Cortex of kidney (tissue), 1 donor: ENCODE results near the gene SLC35C1.
"Not testable (repeated sequence)": the region's sequence is repeated elsewhere in the genome, so short reads cannot be mapped to it uniquely, and the experiment has no call there.

Source experiments
- DNase-seq: peaks from one replicate; lab custom pipeline; 2025; lab: John Stamatoyannopoulos, UW

Gene SLC35C1

GRCh38 chr11:45811109-45811435 is 6.1 kb downstream of the SLC35C1 start:
- DNase-seq, result no peak

DNA sequence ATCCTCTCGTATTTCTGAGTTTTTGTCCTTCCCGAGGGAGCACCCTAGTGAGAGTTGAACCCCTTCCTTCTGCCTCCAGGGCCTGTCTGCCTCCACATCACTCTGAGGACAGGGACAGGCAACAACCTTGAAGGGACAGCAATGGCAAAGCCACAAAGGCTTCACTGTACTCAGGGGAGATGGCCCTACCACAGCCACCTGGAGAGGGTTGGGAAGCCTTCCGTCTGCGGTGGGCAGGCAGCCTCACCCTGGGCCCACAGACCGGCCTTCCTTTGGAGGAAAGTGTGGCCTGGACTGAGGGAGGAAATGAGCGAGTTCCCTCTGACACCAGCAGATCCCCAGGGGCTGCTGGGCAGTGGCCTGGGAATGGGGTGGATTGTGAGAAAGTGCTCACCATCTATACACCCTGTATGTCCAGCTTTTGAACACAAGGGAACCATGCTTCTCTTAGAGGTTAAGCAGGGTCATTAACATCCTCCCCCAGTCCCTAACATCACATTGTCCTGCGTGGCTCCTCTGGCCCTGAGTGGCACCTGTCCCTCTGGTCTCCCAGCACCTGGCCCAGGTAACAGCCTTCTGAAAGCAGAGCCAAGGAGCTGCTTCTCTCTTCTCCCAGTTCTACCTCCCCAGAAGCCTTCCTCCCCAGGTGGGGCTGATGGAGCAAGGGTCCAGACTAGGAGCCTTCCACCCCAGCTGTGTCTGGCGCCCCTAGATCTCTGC is 6.8 kb downstream of the SLC35C1 start:
- DNase-seq, result no peak

- no peak for DNase-seq
Observed at GRCh38 chr11:45812581-45813548, 7.9 kb downstream of the SLC35C1 start.

- no peak for DNase-seq
Observed at GRCh38 chr11:45815747-45816146, 10.8 kb downstream of the SLC35C1 start.

DNA sequence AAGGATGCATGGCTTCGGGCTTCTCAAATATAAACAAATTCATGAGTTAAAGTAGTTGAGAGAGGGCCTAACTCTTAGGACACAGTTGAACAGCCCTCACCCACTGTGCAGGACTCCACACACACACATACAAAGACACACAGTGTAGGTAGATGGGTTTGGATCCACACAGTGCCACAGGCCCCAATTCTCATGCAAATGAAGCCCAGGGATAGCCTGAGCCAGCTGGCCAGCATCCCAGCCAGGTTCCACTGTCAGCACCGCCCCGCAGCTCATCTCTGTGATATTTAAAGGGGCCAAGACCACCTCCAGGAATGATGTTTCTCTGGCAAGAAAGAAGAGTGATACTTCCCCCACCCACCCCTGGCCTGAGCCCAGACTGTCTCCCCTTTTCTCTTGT is 11.7 kb downstream of the SLC35C1 start:
- no peak for DNase-seq

DNA sequence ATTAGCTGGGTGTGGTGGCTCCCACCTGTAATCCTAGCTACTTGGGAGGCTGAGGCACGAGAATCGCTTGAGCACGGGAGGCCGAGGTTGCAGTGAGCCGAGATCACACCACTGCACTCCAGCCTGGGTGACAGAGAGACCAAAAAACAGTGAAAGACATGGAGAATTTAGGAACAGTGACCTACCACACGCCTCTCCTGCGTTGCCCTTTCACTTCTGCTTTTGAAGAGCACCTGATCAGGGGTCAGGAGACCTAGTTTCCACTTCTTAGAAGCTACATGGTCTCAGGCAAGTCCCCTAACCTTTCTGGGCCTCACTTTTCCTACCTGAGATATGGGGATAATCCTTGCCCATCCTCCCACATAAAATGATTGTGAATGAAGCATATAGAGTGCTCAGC is 12.2 kb downstream of the SLC35C1 start:
- DNase-seq, result no peak

DNA sequence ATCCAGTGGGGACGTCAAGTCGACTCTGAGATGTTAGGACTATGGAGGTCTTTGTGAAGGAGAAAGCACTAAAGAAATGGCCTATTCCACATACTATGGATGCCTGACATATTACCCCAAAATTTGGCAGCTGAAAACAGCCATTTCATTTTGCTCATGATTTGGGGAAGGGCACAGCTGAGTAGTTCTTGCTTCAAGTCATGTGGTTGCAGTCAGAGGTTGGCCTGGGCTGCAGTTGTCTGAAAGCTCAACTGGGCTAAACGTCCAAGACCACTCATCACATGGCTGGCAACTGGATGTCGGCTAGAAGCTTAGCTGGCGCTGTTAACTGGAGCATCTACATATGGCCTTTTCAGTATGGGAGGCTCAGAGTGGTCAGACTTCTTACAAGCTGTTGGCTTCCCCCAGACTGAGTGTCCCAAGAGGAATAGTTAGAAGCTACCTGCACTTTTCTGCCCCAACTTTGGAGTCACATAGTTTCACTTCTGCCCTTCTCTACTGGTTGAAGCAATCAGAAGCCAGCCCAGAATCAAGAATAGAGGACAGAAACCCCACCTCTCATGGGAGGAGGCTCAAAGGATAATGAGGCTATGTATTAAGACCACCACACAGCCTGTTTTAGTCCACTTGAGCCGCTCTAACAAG is 14.1 kb downstream of the SLC35C1 start:
- DNase-seq, result no peak

GRCh38 chr11:45820211-45820857 is 15.4 kb downstream of the SLC35C1 start:
- DNase-seq, result no peak

- DNase-seq, result not testable (repeated sequence)
Observed at GRCh38 chr11:45826492-45826891, 21.5 kb downstream of the SLC35C1 start.

- DNase-seq, result no peak
Observed at GRCh38 chr11:45827123-45827522, 22.2 kb downstream of the SLC35C1 start.

- no peak for DNase-seq
Observed at GRCh38 chr11:45828996-45829395, 24.0 kb downstream of the SLC35C1 start.

GRCh38 chr11:45830596-45830995 is 25.6 kb downstream of the SLC35C1 start:
- no peak for DNase-seq

GRCh38 chr11:45832811-45833441 is 28.0 kb downstream of the SLC35C1 start:
- DNase-seq, result no peak

DNA sequence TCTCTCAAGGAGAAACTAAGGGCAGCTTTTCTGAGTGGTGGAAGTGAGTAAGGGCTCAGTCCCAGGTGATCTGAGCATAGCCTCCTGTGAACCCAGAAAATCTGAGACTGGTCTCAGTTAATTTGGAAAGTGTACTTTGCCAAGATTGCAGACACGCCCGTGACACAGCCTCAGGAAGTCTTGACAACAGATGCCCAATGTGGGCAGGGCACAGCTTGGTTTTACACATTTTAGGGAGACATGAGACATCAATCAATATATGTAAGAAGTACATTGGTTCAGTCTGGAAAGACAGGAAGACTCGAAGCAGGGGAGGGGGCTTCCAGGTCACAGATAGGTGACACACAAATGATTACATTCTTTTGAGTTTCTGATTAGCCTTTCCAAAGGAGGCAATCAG is 28.8 kb downstream of the SLC35C1 start:
- DNase-seq, result no peak

DNA sequence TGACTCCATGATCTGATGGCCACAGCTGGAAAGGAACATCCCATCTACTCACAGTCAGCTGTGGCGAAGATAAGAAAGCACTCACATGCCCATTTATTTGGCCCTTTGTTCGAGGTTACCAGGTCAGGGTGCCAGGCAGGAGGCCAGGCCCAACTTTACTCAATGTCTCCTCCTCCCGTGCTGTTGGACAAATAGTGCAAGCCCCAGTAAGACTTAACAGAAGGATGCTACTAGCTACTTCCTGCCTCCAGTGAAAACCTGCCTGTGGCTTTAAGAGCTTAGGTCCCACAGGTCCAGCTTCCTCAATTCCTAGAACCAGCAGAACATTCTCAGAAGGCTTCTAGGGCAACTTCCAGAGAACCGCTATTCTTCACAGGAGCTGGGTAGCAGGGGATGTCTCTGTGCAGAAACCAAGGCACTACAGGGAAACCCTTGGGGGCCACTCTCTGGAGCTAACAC is 29.4 kb downstream of the SLC35C1 start:
- no peak for DNase-seq

- DNase-seq, result no peak
Observed at GRCh38 chr11:45839204-45839603, 34.3 kb downstream of the SLC35C1 start.

- not testable (repeated sequence) for DNase-seq
Observed at GRCh38 chr11:45840251-45840650, 35.3 kb downstream of the SLC35C1 start.

GRCh38 chr11:45843158-45843924 is 38.4 kb downstream of the SLC35C1 start:
- DNase-seq, result no peak

- DNase-seq, result no peak
Observed at GRCh38 chr11:45844822-45845578, 40.1 kb downstream of the SLC35C1 start.

DNA sequence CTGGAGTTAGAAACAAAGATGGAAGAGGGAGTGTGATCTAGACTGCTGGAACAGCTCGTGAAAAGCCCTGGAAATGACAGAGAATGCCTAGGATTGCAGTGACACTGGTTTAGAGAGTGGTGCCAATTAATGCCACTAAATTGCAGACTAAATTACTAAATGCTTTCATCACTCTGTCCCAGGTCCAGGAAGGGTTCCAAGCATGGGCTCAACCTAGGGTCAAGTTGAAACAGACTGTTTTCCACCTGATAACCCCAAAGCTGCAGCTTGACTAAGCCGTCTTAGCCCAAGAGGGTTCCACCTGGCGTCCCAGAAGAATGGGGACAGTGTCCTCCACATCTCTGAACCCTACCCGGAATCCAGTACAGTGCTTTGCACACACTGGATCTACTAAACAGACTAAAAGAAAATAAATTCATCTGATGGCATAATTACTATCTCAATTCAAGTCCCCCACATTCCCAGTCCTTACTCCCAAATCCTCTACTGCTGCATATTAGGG is 41.3 kb downstream of the SLC35C1 start:
- DNase-seq, result no peak
